ENCODE measurements around the gene MYLK.
"Not testable (repeated sequence)": the region's sequence is repeated elsewhere in the genome, so short reads cannot be mapped to it uniquely, and the experiment has no call there.

Gene MYLK

GRCh38 chr3:123884203-123884831 lies at the start of gene MYLK:
Gene MYLK (minus strand): TSS chr3:123884332. CDS start chr3:123793841, 90,491 bp downstream.
- peak; percentile 28 to 86 (median 72) for DNase-seq

GRCh38 chr3:123930445-123930844 lies 46.3 kb upstream of the MYLK start:
- DNase-seq: no peak

- no peak for DNase-seq
Measured at GRCh38 chr3:123929325-123929724, 45.2 kb upstream of the MYLK start.

DNA sequence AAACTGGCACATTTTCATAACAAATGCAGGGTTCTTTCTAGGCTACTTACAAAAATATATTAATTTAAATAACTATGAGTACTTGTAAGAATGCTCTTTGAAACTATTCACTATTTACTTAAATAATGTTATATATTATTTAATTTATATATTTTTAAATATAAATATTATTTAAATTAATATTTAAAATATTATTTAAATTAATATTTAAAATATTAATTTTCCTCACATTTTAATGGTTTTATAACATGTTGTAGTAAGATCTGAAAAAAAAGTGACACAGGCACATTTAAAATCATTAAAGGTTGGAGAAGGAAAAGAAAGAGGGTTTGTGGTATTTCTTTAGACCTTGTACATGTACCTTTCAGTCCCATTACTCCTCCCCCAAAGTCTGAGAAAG lies 42.3 kb upstream of the MYLK start:
- no peak for DNase-seq

GRCh38 chr3:123920868-123921267 lies 36.7 kb upstream of the MYLK start:
- no peak for DNase-seq

- peak in 1 of 3 experiments; percentile 4 for DNase-seq
Measured at GRCh38 chr3:123920383-123920782, 36.3 kb upstream of the MYLK start.

DNA sequence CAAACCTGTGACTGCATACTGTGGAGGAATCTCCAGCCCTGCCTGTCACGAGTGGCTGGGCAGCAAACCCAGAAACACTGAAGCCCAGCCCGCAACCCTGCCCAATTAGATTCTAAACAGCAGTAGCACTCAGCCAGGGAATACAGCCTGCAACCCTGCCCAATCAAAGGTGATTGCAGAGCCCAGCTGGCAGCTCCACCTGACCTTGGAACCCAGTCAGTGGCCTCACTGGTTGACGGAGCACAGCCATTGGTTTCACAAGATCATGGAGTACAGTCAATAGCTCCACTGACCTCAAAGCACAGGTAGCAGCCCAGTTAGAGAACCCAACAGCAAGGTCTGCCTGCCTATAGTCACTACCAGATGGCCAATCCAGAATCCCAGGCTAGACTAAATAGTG lies 35.2 kb upstream of the MYLK start:
- DNase-seq: no peak

GRCh38 chr3:123914829-123915228 lies 30.7 kb upstream of the MYLK start:
- DNase-seq: peak in 1 of 3 experiments; percentile 9

- DNase-seq: no peak
Measured at GRCh38 chr3:123909785-123910184, 25.7 kb upstream of the MYLK start.

DNA sequence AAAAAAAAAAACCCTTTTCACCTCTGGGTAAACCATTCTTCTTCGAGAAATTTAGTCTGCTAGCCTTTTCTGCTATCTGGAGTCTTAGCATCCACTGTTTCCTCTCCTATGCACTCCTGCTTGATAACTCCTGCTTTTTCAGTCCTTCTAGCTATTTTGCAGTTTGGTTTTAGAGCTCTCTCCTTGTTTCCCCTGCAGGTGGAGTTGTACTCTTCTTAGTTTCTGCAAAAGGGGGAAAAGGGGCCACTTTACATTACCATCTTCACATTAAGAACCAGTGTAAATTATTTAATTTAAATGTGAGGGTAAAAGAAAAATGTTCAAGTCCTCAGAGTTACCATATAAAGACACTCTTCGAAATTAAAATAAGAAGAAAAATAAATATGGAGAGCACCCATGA lies 23.6 kb upstream of the MYLK start:
- DNase-seq: peak in 1 of 3 experiments; percentile 7

DNA sequence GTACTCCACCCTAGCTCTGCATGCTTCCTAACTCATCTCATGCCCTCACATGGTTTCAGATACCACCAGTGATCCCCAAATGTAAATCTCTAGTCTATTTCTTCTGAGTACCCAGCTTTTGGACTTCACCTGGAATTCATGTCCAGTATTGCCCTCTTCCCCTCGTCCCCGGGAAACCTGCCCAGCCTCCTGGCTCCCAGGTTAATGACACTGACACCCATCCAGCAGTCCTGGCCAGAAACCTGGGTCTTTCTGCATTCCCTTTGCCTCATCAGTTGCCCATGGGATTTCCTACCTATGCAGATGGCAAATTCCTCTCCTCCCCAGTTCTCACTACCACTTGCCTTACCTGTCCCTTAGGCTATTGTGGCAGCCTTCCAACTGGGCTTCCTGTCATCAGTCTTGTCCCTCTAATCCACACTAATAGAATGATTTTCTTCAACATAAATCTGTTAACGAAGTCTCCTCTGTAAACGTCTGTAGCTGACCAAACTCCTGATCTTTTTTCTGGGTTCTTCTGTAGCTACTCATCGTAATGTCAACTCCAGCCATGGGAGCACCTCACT lies 15.3 kb upstream of the MYLK start:
- DNase-seq: no peak

DNA sequence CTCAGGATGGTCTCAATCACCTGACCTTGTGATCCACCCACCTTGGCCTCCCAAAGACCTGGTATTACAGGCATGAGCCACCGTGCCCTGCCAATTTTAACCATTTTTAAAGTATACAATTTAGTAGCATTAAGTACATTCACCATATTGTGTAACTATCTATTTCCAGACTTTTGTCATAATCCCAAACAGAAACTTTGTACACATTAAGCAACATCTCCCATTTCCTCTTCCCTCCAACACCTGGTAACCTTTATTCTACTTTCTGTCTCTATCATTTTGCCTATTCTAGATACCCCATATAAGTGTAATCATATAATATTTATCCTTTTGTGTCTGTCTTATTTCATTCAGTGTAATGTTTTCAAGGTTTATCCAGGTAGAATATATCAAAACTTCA lies 8.9 kb upstream of the MYLK start:
- no peak for DNase-seq

DNA sequence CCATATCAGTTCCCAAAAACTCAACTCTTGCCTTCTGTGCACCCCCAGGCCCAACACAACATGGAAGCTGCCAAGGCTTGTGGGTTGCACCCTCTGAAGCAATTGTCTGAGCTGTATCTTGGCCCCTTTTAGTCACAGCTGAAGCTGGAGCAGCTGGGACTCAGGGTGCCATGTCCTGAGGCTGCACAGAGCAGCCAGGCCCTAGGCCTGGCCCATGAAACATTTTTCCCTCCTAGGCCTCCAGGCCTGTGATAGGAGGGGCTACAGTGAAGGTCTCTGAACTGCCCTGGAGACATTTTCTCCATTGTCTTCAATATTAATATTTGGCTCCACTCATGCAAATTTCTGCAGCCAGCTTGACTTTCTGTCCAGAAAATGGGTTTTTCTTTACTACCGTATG lies 8.1 kb upstream of the MYLK start:
- no peak for DNase-seq

DNA sequence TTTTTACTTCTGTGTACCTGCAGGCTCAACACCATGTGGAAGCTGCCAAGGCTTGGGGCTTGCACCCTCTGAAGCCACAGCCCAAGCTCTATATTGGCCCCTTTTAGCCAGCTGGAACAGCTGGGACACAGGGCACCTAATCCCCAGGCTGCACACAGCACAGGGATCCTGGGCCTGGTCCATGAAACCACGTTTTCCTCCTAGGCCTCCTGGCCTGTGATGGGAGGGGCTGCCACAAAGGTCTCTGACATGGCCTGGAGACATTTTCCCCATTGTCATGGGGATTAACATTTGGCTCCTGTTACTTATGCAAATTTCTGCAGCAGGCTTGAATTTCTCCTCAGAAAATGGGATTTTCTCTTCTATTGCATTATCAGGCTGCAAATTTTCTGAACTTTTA lies 6.9 kb upstream of the MYLK start:
- not testable (repeated sequence) for DNase-seq

DNA sequence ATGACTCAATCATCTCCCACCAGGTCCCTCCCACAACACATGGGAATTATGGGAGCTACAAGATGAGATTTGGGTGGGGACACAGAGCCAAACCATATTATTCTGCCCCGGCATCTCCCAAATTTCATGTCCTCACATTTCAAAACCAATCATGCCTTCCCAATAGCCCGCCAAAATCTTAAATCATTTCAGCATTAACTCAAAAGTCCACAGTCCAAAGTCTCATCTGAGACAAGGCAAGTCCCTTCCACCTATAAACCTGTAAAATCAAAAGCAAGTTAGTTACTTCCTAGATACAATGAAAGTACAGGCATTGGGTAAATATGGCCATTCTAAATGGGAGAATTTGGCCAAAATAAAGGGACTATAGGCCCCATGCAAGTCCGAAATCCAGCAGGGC lies 6.0 kb upstream of the MYLK start:
- DNase-seq: not testable (repeated sequence)

GRCh38 chr3:123884993-123885392 lies 861 bp upstream of the MYLK start:
- no peak for DNase-seq

GRCh38 chr3:123883701-123884202 lies 380 bp downstream of the MYLK start:
- no peak for DNase-seq

DNA sequence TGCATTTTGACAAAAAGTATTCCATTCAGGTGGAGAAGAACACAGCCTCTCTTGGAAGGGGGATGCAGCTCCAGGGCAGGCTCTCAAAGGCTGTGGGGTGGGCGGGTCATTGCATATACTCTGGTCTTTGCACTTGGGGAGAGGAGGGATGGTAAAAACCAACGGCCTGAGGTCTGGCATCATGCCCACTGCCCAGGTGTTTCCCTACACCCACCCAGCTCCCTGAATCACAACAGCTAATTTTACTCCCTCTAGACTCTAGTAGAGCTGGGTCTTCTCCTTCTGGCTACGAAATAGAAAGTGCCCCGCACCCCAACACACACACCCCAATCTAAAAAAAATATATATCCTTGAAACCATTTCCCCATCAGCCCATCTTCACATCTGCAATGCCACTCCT lies 1.0 kb downstream of the MYLK start:
- peak in 1 of 3 experiments; percentile 21 for DNase-seq

DNA sequence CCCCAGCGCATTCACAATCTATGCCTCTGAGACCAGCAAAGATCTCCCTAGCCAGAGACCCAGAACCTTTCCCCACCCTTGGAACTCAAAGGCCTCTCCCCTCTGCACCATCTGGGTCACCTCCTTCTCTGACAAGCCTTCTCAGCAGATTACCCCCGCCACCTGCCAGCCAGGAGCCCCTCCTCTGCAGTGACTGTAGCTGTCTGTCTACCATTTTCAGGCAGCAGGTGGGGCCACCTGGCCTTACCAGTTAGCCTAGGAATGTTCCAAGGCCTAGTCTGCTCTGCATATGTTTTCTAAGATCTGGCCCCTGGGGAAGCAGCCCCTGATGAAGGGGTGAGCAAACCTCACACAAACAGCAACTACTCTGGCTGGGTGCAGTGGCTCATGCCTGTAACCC lies 2.4 kb downstream of the MYLK start:
- peak in 1 of 3 experiments; percentile 9 for DNase-seq

DNA sequence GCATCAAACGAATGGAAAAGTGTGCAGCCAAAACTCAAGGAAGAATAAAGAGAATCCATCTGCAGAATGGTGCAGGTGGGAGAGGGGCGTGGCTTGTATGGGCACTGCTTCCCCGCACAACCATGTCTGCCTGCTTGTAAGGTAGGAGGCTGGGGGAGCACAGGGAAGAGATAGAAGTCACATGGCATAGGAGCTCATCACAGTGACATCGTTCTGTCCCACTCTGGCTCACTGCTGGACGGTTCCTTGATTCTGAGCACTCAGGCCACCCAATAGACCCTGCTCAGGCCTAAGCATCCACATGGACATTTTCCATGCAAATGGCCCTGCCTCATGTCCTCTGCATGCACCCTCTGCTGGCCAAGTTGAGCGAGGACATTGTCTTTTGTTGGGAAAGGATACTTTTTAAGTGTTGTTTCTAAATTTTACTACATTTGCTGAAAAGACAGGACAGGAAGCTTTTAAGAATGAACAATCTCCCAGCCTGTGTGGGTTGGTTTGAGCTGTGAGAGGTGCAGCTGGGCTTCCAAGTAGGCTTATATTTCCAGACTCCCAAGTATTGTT lies 3.1 kb downstream of the MYLK start:
- DNase-seq: peak in 2 of 3 experiments; percentile 6 to 43

DNA sequence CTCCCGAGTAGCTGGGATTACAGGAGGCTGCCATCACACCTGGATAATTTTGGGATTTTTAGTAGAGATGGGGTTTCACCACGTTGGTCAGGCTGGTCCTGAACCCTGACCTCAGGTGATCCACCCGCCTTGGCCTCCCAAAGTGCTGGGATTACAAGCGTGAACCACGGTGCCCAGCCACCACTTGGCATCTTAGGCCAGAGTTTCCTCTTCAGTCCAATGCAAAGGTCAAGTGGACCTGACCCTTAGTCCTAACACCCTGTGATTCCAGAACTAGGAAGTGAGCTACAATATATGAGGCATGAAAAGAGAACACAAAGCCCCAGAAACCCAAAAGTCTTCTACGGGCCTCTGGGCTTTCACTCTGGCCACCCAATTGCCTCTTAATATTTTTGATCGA lies 5.3 kb downstream of the MYLK start:
- DNase-seq: no peak

- no peak for DNase-seq
Measured at GRCh38 chr3:123877965-123878364, 6.2 kb downstream of the MYLK start.

DNA sequence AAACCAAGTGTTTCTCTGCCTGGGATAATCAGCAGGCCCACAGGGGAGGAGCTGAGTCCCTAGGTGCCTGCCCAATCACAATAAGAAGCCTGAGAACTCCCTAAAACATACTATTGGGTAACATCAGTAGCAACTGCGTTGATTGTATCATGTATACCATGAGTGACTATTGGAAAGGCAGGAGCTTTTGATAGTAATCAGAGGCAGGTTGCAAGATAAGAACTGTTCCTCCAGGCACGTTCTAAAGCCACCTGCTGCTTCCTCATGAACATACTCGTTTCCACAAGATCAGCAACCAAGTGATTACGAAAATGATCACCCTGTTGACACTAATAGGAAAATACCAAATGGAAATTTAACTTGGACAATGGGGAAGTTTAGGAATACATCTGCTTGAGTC lies 6.7 kb downstream of the MYLK start:
- no peak for DNase-seq

- DNase-seq: peak in 1 of 3 experiments; percentile 12
Measured at GRCh38 chr3:123876858-123877257, 7.3 kb downstream of the MYLK start.
